ENCODE data around the gene CUL4A. TPM values are rescaled to one million over a fixed set of nuclear protein-coding genes. Genes with fewer than 3 reads are reported as not detected.

Gene CUL4A
- total and polyA plus RNA-seq, 2 donors (not counting 3 experiments of a cell fraction or from before 2014, with no cell fraction given): 37.9 to 80.0 TPM

DNA sequence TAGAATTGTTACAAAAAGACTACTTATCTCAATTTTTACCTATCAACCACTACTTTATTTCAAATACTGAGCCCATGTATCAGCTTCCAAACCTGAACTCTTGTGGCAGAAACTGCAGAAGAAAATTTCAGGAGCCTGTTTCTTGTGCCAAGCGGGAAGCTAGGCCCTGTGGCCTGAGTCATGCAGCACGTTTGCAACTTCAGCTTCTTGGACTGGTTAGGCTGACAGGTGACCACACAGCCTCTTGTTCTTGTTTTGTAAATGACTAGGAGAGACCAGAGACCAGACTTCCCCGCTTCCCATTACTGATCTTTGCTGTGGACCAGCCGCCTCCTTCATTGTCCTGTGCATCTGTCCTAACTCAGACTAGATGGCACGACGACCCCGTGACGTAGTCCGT, 84.3 kb downstream of the CUL4A start:
- intact Hi-C loops (cut with micrococcal nuclease) (no loop called here), dilution Hi-C loops (cut with MboI; ENCODE audit: extremely low pct_ligation_motif_present, low sequenced_read_pairs) (no loop called here)
- Histone ChIP-seq H3K9me3 (replicated peaks; ENCODE audit: control insufficient read depth, insufficient read depth, low read length) (no peaks in the 10 kb centered on the region), H3K4me2 (ENCODE audit: insufficient read depth, low read length) (no peak overlapping the region), H3K27ac (ENCODE audit: insufficient read depth, low read depth, low read length) (no peak overlapping the region), H4K20me1 (replicated peaks; ENCODE audit: control insufficient read depth, extremely low read depth, insufficient read depth, low read length) (no peaks in the 10 kb centered on the region), H3K36me3 (ENCODE audit: control insufficient read depth in 2 of 2, extremely low read depth in 1 of 2, insufficient read depth in 2 of 2, low read length in 2 of 2) (no peaks in the 10 kb centered on the region), H2AFZ (ENCODE audit: low read depth, low read length) (no peak overlapping the region), H3K9ac (replicated peaks; ENCODE audit: extremely low read depth, insufficient read depth, low read length) (no peak overlapping the region), H3K4me1 (ENCODE audit: control insufficient read depth, extremely low read depth, insufficient read depth, low read length) (peaks cover 11% of the 10 kb centered on the region), H3K4me3 (replicated peaks in 1 of 3; ENCODE audit: insufficient read depth in 1 of 3, low read depth in 1 of 3, low read length in 3 of 3) (no peak overlapping the region), H3K9me1 (replicated peaks; ENCODE audit: control insufficient read depth, extremely low read depth, insufficient read depth, low read length) (no peaks in the 10 kb centered on the region), H3K79me2 (ENCODE audit: control insufficient read depth, insufficient read depth, low read length) (peaks cover 16% of the 10 kb centered on the region), H3K27me3 (ENCODE audit: control insufficient read depth in 2 of 2, insufficient read depth in 2 of 2, low read length in 2 of 2) (peaks cover 15 to 20% of the 10 kb centered on the region in 2 experiments)
- TF ChIP-seq, protein P1, sequence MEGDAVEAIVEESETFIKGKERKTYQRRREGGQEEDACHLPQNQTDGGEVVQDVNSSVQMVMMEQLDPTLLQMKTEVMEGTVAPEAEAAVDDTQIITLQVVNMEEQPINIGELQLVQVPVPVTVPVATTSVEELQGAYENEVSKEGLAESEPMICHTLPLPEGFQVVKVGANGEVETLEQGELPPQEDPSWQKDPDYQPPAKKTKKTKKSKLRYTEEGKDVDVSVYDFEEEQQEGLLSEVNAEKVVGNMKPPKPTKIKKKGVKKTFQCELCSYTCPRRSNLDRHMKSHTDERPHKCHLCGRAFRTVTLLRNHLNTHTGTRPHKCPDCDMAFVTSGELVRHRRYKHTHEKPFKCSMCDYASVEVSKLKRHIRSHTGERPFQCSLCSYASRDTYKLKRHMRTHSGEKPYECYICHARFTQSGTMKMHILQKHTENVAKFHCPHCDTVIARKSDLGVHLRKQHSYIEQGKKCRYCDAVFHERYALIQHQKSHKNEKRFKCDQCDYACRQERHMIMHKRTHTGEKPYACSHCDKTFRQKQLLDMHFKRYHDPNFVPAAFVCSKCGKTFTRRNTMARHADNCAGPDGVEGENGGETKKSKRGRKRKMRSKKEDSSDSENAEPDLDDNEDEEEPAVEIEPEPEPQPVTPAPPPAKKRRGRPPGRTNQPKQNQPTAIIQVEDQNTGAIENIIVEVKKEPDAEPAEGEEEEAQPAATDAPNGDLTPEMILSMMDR (IDR thresholded peaks at IDR 0.05; ENCODE audit: extremely low read depth in 1 of 2, insufficient read depth in 1 of 2, low read depth in 1 of 2, low read length in 2 of 2): no peak
- no peak for TF ChIP-seq EZH2 (IDR thresholded peaks at IDR 0.05; ENCODE audit: borderline replicate concordance, low read depth, low read length, severe bottlenecking)
- no peak for TF ChIP-seq POLR2AphosphoS5 (IDR thresholded peaks at IDR 0.05; ENCODE audit: insufficient read depth, low read depth, low read length)
- TF ChIP-seq MAX (IDR thresholded peaks at IDR 0.05; ENCODE audit: insufficient read depth, insufficient read length): no peak
- no peak for TF ChIP-seq FOS (IDR thresholded peaks at IDR 0.05; ENCODE audit: borderline replicate concordance, insufficient read depth, low read length)
- no peak for TF ChIP-seq GATA2 (IDR thresholded peaks at IDR 0.05; ENCODE audit: insufficient read depth, insufficient read length, low read depth, low read length)
- no peak for TF ChIP-seq MYC (IDR thresholded peaks at IDR 0.05; ENCODE audit: low read depth, low read length)
- no peak for TF ChIP-seq JUN (IDR thresholded peaks at IDR 0.05; ENCODE audit: borderline replicate concordance, insufficient read depth, insufficient read length, low read depth)
- no peak for TF ChIP-seq POLR2A (IDR thresholded peaks at IDR 0.05; ENCODE audit: low read depth, low read length)
- DNase-seq (ENCODE audit: low read depth, low spot score) (no peak), FAIRE-seq (no peak)
- ChIA-PET CTCF (no interaction called here), POLR2A (no interaction called here)
- BruUV-seq (replicated peaks): no TSS peak

Data from endothelial cell of umbilical vein (primary cell).